IMR-90 (cell line): ENCODE measurements around the gene TMF1. TPM values are rescaled to one million over a fixed set of nuclear protein-coding genes. Genes with fewer than 3 reads are reported as not detected.

Experiments used
- ATAC-seq: fragments of 200-7000 bp; cut with Tn5 transposase; 2 replicates; pipeline ENCODE4 v1.9.1; 2020; ENCODE audit warnings: low read depth, mild to moderate bottlenecking, moderate library complexity
- BruUV-seq: library from RNA; stranded (reverse); fragments of 400-500 nt; replicated peaks from 2 replicates; lab custom pipeline; 2021; lab: Mats Ljungman, UMichigan
- CTCF ChIA-PET: fragments of 300-600 bp; formaldehyde crosslinking; extraction: SDS; loops from one replicate; lab custom pipeline; 2021; ENCODE audit warnings: antibody characterized with exemption; lab: Yijun Ruan, JAX
- POLR2A ChIA-PET: fragments of 300-600 bp; sonication (Branson Sonifier 250); formaldehyde crosslinking; loops from one replicate; lab custom pipeline; 2022; ENCODE audit warnings: antibody characterized with exemption; ENCODE audit not compliant: unreplicated experiment; lab: Charles Lee
- DNase-seq: peaks from one replicate; pipeline ENCODE4 v3.0.0; 2013
- H2AFZ ChIP-seq: replicated peaks from 2 replicates; pipeline ENCODE3; 2013; ENCODE audit warnings: low read length, mild to moderate bottlenecking; ENCODE audit not compliant: poor library complexity
- H2AK5ac ChIP-seq: 2 replicates; pipeline ENCODE4 v1.6.1; 2013; ENCODE audit warnings: low read depth, low read length, inconsistent platforms
- H2AK9ac ChIP-seq: replicated peaks from 2 replicates; pipeline ENCODE3; 2013; ENCODE audit warnings: mild to moderate bottlenecking, low read depth, low read length, moderate library complexity; ENCODE audit not compliant: poor library complexity
- H2BK120ac ChIP-seq: 2 replicates; pipeline ENCODE4 v1.6.1; 2013; ENCODE audit warnings: low read depth, low read length, inconsistent platforms
- H2BK15ac ChIP-seq: 3 replicates; pipeline ENCODE4 v1.6.1; 2013; ENCODE audit warnings: low read depth, low read length, inconsistent platforms
- H2BK20ac ChIP-seq: 2 replicates; pipeline ENCODE4 v1.6.1; 2013; ENCODE audit warnings: low read depth, mild to moderate bottlenecking, inconsistent platforms, low read length, moderate library complexity
- H2BK5ac ChIP-seq: 2 replicates; pipeline ENCODE4 v1.6.1; 2013; ENCODE audit warnings: mild to moderate bottlenecking, low read depth, low read length, inconsistent platforms; ENCODE audit not compliant: poor library complexity, severe bottlenecking
- H3K14ac ChIP-seq: replicated peaks from 2 replicates; pipeline ENCODE4 v1.6.1; 2013; ENCODE audit warnings: low read depth, low read length, inconsistent platforms
- H3K18ac ChIP-seq: 2 replicates; pipeline ENCODE4 v1.6.1; 2013; ENCODE audit warnings: low read depth, low read length, control low read depth
- H3K23ac ChIP-seq: 2 replicates; pipeline ENCODE4 v1.6.1; 2013; ENCODE audit warnings: low read depth, low read length, inconsistent platforms
- H3K27ac ChIP-seq: 2 replicates; pipeline ENCODE4 v1.5.1; 2013; ENCODE audit warnings: mild to moderate bottlenecking, control low read depth, low read length; ENCODE audit not compliant: insufficient read depth
- H3K27me3 ChIP-seq: 2 replicates; pipeline ENCODE4 v1.6.1; 2013; ENCODE audit warnings: low read length; ENCODE audit not compliant: control insufficient read depth, insufficient read depth
- H3K36me3 ChIP-seq: 2 replicates; pipeline ENCODE4 v1.6.1; 2013; ENCODE audit warnings: low read length, mixed read lengths; ENCODE audit not compliant: control insufficient read depth, insufficient read depth
- H3K4ac ChIP-seq: 2 replicates; pipeline ENCODE4 v1.6.1; 2013; ENCODE audit warnings: low read depth, low read length, inconsistent platforms
- H3K4me1 ChIP-seq: 2 replicates; pipeline ENCODE4 v1.6.1; 2013; ENCODE audit warnings: low read length, mixed read lengths; ENCODE audit not compliant: control insufficient read depth, insufficient read depth
- H3K4me2 ChIP-seq: 2 replicates; pipeline ENCODE4 v1.6.1; 2013; ENCODE audit warnings: low read depth, mild to moderate bottlenecking, control low read depth, low read length, moderate library complexity
- H3K4me3 ChIP-seq: 2 replicates; pipeline ENCODE4 v1.5.1; 2013; ENCODE audit warnings: low read depth, mild to moderate bottlenecking, control low read depth, low read length, moderate library complexity; ENCODE audit not compliant: insufficient read depth
- H3K56ac ChIP-seq: 2 replicates; pipeline ENCODE4 v1.6.1; 2013; ENCODE audit warnings: low read length, inconsistent platforms; ENCODE audit not compliant: insufficient read depth; ENCODE audit errors: extremely low read depth
- H3K79me1 ChIP-seq, 2 experiments: 2 replicates each; pipeline ENCODE4 v1.6.1; 2013; ENCODE audit warnings: low read length in 2 of 2, inconsistent platforms in 1 of 2, low read depth in 1 of 2
- H3K9ac ChIP-seq: 2 replicates; pipeline ENCODE4 v1.6.1; 2013; ENCODE audit warnings: low read depth, low read length, control low read depth
- H3K9me1 ChIP-seq: 2 replicates; pipeline ENCODE4 v1.6.1; 2013; ENCODE audit warnings: low read length, inconsistent platforms; ENCODE audit not compliant: insufficient read depth
- H3K9me3 ChIP-seq: 2 replicates; pipeline ENCODE4 v1.6.1; 2013; ENCODE audit warnings: low read length; ENCODE audit not compliant: control insufficient read depth, insufficient read depth
- H4K20me1 ChIP-seq: 2 replicates; pipeline ENCODE4 v1.6.1; 2013; ENCODE audit warnings: low read length, inconsistent platforms; ENCODE audit not compliant: insufficient read depth
- H4K5ac ChIP-seq: 2 replicates; pipeline ENCODE4 v1.6.1; 2013; ENCODE audit warnings: mild to moderate bottlenecking, low read depth, low read length, control low read depth
- H4K8ac ChIP-seq, 2 experiments: 2 replicates each; pipeline ENCODE4 v1.6.1; 2013; ENCODE audit warnings: low read depth in 2 of 2, low read length in 2 of 2, control low read depth in 1 of 2, inconsistent platforms in 1 of 2
- H4K91ac ChIP-seq: 2 replicates; pipeline ENCODE4 v1.6.1; 2013; ENCODE audit warnings: low read depth, low read length, inconsistent platforms; ENCODE audit not compliant: insufficient read depth
- BHLHE40 ChIP-seq: fragments of 150-350 bp; IDR thresholded peaks from 2 replicates; pipeline ENCODE4 v1.6.1; 2016; ENCODE audit warnings: mild to moderate bottlenecking, low read depth, low read length
- CEBPB ChIP-seq: IDR thresholded peaks from 2 replicates; pipeline ENCODE4 v1.6.1; 2012; ENCODE audit warnings: low read depth, low read length, improper control_type of control experiment
- CHD1 ChIP-seq: IDR thresholded peaks from 2 replicates; pipeline ENCODE4 v1.6.1; 2012; ENCODE audit warnings: low read depth, low read length, improper control_type of control experiment
- CTCF ChIP-seq: conservative IDR thresholded peaks from 2 replicates; pipeline ENCODE4 v1.5.1; 2012; ENCODE audit warnings: mild to moderate bottlenecking, low read depth, low read length, improper control_type of control experiment
- ELK1 ChIP-seq: fragments of 150-350 bp; IDR thresholded peaks from 2 replicates; pipeline ENCODE4 v1.6.1; 2016; ENCODE audit warnings: low read depth, mild to moderate bottlenecking, low read length, moderate library complexity, borderline replicate concordance
- FOS ChIP-seq: fragments of 150-350 bp; IDR thresholded peaks from 2 replicates; pipeline ENCODE4 v1.6.1; 2016; ENCODE audit warnings: low read depth, low read length
- MAFK ChIP-seq: IDR thresholded peaks from 2 replicates; pipeline ENCODE4 v1.6.1; 2012; ENCODE audit warnings: low read depth, low read length, improper control_type of control experiment
- MAZ ChIP-seq: IDR thresholded peaks from 2 replicates; pipeline ENCODE4 v1.6.1; 2012; ENCODE audit warnings: low read depth, mild to moderate bottlenecking, low read length, improper control_type of control experiment, moderate library complexity, borderline replicate concordance
- MXI1 ChIP-seq: IDR thresholded peaks from 2 replicates; pipeline ENCODE4 v1.6.1; 2012; ENCODE audit warnings: low read depth, mild to moderate bottlenecking, low read length, moderate library complexity, borderline replicate concordance
- NFE2L2 ChIP-seq: fragments of 150-350 bp; IDR thresholded peaks from 2 replicates; pipeline ENCODE4 v1.6.1; 2016; ENCODE audit warnings: low read depth, mild to moderate bottlenecking, low read length
- POLR2A ChIP-seq: IDR thresholded peaks from 2 replicates; pipeline ENCODE4 v1.6.1; 2012; ENCODE audit warnings: mild to moderate bottlenecking, low read depth, low read length
- RAD21 ChIP-seq: IDR thresholded peaks from 2 replicates; pipeline ENCODE4 v1.6.1; 2012; ENCODE audit warnings: low read length, improper control_type of control experiment
- RCOR1 ChIP-seq: IDR thresholded peaks from 2 replicates; pipeline ENCODE4 v1.6.1; 2012; ENCODE audit warnings: mild to moderate bottlenecking, low read length, improper control_type of control experiment; ENCODE audit not compliant: insufficient replicate concordance
- RFX5 ChIP-seq: IDR thresholded peaks from 2 replicates; pipeline ENCODE4 v1.8.0; 2012; ENCODE audit warnings: low read depth, mild to moderate bottlenecking, low read length, moderate library complexity
- SMC3 ChIP-seq: fragments of 150-350 bp; IDR thresholded peaks from 2 replicates; pipeline ENCODE4 v1.6.1; 2016; ENCODE audit warnings: low read depth, mild to moderate bottlenecking, antibody characterized with exemption, low read length, moderate library complexity
- USF2 ChIP-seq: fragments of 150-350 bp; IDR thresholded peaks from 2 replicates; pipeline ENCODE4 v1.6.1; 2017; ENCODE audit warnings: mild to moderate bottlenecking, antibody characterized with exemption, low read length, low read depth
- WGBS, 2 experiments: methylation state at CpG; one replicate each; pipeline versions ENCODE4 v1.1.5 to v1.1.7; 2013; ENCODE audit warnings: missing lambda C conversion rate in 2 of 2; ENCODE audit not compliant: insufficient read length in 1 of 2; ENCODE audit errors: extremely low coverage in 2 of 2; 5-methylcytosine and 5-hydroxymethylcytosine counted together
- dilution Hi-C: fragments of 300-500 bp; cut with HindIII; formaldehyde crosslinking; loops from one replicate; pipeline ENCODE4 v1.14.3; 2018; ENCODE audit warnings: low sequenced_read_pairs; ENCODE audit not compliant: unreplicated experiment
- in situ Hi-C: fragments of 300-500 bp; cut with MboI; formaldehyde crosslinking; loops from 3 replicates; pipeline ENCODE4 v1.14.3; 2019; ENCODE audit warnings: low sequenced_read_pairs, inconsistent platforms, mixed read lengths
- intact Hi-C: fragments of 100-400 bp; cut with micrococcal nuclease; formaldehyde crosslinking; loops from 2 replicates; pipeline ENCODE4 v1.10.0; 2022
- polyA plus RNA-seq, 3 experiments: library from polyadenylated mRNA; depleted of rRNA; stranded (reverse); fragments of >200 nt; gene quantifications; 2 replicates each; pipeline ENCODE4 v1.2.3, GENCODE V29; 2012; ENCODE audit warnings: low replicate concordance in 1 of 3
- total RNA-seq: library from RNA; depleted of rRNA; stranded (reverse); fragments of >200 nt; gene quantifications from 2 replicates; pipeline ENCODE4 v1.2.3, GENCODE V29; 2012

TMF1 gene
- total and polyA plus RNA-seq, 2 of the 4 experiments (the other 2 are of a cell fraction), result 12.4 to 39.1 TPM

GRCh38 chr3:69048990-69049389 lies 3.1 kb downstream of the TMF1 start:
- Histone ChIP-seq H3K4me2 (peak overlapping the region; percentile 11; the same call in 1 of the 2 replicates), H3K36me3 (peaks cover 18% of the 10 kb centered on the region), H3K14ac (no peak overlapping the region), H2BK5ac (no peak overlapping the region), H3K27me3 (no peaks in the 10 kb centered on the region), H2AK5ac (no peak overlapping the region), H3K18ac (no peak overlapping the region), H3K9ac (no peak overlapping the region), H3K56ac (no peak overlapping the region), H2BK15ac (no peak overlapping the region), H3K9me3 (no peaks in the 10 kb centered on the region), H3K23ac (no peak overlapping the region; the same call in 1 of the 2 replicates), H3K4me3 (no peak overlapping the region), H3K79me1 (peaks cover 10 to 41% of the 10 kb centered on the region in 2 experiments), H2BK20ac (no peak overlapping the region), H4K8ac (no peak overlapping the region), H2AFZ (no peak overlapping the region), H4K91ac (no peak overlapping the region), H3K9me1 (no peaks in the 10 kb centered on the region; the same call in 1 of the 2 replicates), H2BK120ac (no peak overlapping the region), H2AK9ac (no peak overlapping the region), H4K20me1 (peaks cover 32% of the 10 kb centered on the region; the same call in 1 of the 2 replicates), H3K4me1 (no peaks in the 10 kb centered on the region), H4K5ac (no peak overlapping the region), H3K27ac (no peak overlapping the region), H3K4ac (no peak overlapping the region)
- ChIA-PET CTCF (interaction anchor here (1.0 kb wide), 1 partner anchor 24 kb away, joined by 4 read pairs; no protein-coding TSS in a partner anchor), POLR2A (no interaction called here)
- BruUV-seq, result no TSS peak
- intact Hi-C loops (no loop called here), dilution Hi-C loops (no loop called here), in situ Hi-C loops (no loop called here)
- TF ChIP-seq MAFK (no peak), FOS (no peak), MXI1 (no peak), CEBPB (no peak), CTCF (no peak), POLR2A (no peak), NFE2L2 (no peak), MAZ (no peak), RAD21 (no peak), SMC3 (no peak), ELK1 (no peak), USF2 (no peak), RFX5 (no peak), BHLHE40 (no peak), CHD1 (no peak), RCOR1 (no peak)
- no peak for ATAC-seq
- no CpG with 5 or more reads among the region's 2 CpGs for WGBS, 2 experiments
- no peak for DNase-seq
